Hepatocyte (in vitro differentiated cells): Measurements from ENCODE around the gene CDC42BPA.

Experiments used
- EZH2 ChIP-seq: fragments of 200-600 bp; sonication (generic); IDR thresholded peaks from 2 replicates; pipeline ENCODE4 v1.6.1; 2016; ENCODE audit warnings: antibody characterized with exemption, mild to moderate bottlenecking, borderline replicate concordance
- TF ChIP-seq, protein P1 (sequence below): fragments of 200-600 bp; sonication (generic); IDR thresholded peaks from 2 replicates; pipeline ENCODE4 v1.5.1; 2016; ENCODE audit warnings: antibody characterized with exemption, mild to moderate bottlenecking; ENCODE audit not compliant: poor library complexity

DNA sequence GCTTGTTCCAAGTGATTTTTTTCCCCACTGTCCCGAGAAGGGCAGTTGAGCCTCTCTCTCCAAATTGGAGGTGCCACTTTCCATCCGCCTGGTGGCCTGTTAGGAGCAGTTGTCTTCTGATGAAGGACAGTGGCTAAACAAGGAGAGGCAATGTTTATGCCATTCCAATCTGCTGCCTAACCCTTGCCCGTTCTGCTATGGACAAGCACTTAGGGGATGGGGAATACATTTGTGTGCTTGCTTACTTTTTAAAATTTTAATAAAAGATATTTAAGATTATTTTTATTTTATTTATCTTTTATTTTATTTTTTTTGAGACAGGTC, 366.2 kb downstream of the CDC42BPA start:
- TF ChIP-seq, protein P1, sequence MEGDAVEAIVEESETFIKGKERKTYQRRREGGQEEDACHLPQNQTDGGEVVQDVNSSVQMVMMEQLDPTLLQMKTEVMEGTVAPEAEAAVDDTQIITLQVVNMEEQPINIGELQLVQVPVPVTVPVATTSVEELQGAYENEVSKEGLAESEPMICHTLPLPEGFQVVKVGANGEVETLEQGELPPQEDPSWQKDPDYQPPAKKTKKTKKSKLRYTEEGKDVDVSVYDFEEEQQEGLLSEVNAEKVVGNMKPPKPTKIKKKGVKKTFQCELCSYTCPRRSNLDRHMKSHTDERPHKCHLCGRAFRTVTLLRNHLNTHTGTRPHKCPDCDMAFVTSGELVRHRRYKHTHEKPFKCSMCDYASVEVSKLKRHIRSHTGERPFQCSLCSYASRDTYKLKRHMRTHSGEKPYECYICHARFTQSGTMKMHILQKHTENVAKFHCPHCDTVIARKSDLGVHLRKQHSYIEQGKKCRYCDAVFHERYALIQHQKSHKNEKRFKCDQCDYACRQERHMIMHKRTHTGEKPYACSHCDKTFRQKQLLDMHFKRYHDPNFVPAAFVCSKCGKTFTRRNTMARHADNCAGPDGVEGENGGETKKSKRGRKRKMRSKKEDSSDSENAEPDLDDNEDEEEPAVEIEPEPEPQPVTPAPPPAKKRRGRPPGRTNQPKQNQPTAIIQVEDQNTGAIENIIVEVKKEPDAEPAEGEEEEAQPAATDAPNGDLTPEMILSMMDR, result no peak
- TF ChIP-seq EZH2, result no peak
